ENCODE data around the gene APOL1.
"Not testable (repeated sequence)": the region's sequence is repeated elsewhere in the genome, so short reads cannot be mapped to it uniquely, and the experiment has no call there.

The APOL1 gene

DNA sequence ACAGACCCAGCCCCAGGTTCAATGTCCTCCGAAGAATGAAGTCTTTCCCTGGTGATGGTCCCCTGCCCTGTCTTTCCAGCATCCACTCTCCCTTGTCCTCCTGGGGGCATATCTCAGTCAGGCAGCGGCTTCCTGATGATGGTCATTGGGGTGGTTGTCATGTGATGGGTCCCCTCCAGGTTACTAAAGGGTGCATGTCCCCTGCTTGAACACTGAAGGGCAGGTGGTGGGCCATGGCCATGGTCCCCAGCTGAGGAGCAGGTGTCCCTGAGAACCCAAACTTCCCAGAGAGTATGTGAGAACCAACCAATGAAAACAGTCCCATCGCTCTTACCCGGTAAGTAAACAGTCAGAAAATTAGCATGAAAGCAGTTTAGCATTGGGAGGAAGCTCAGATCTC lies 14.1 kb downstream of the APOL1 start:
- no peak for DNase-seq (ENCODE audit: low spot score)

DNA sequence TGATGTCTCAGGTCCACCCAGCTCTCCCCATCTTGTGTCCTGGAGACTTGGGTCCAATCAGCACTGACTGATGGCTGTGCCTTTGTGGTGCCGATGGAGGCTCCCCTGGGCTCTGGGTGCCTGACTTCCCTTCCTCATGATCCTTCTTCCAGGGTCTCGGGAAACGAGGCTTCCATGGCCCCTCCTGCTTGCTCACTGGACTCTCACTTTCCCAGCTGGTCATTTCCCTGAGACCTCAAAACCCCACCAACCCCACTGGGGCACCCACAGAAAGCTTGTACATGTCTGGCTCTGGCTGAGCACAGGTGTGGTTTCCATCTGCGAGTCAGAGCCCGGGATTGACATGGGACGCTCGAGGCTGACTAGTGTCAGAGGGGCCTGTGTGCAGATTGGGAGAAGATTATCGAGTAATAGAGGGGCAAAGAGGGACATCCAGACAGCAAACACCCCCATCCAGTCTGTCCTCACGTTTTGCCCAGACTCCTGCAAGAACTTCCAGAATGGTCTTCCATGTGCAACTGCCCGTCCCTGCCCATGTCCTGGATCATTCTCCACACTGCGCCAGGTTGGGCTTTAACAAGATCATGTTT lies 15.1 kb downstream of the APOL1 start:
- no peak for DNase-seq (ENCODE audit: low spot score)

DNA sequence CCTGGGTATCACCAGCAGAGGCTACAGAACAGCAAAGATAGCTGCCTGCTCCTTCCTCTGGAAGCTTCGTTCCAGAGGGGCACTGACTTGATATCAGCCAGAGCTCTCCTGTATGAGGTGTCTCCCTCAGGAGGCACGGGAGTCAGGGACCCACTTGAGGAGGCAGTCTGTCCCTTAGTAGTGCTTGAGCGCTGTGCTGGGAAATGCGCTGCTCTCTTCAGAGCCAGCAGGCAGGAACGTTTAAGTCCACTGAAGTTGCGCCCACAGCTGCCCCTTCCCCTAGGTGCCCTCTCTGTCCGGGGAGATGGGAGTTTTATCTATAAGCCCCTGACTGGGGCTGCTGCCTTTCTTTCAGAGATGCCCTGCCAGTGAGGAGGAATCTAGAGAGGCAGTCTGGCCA lies 18.3 kb downstream of the APOL1 start:
- DNase-seq (ENCODE audit: low spot score): not testable (repeated sequence)

DNA sequence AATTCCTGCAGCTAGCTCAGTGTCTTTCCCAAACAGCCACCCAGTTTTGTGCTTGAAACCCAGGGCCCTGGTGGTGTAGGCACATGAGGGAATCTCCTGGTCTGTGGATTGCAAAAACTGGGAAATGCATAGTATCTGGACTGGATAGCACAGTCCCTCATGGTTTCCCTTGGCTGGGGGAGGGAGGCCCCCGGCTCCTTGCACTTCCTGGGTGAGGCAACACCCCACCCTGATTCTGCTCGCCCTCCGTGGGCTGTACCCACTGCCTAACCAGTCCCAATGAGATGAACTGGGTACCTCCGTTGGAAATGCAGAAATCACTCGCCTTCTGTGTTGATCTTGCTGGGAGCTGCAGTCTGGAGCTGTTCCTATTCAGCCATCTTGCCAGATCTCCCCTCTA lies 19.0 kb downstream of the APOL1 start:
- DNase-seq (ENCODE audit: low spot score): not testable (repeated sequence)

DNA sequence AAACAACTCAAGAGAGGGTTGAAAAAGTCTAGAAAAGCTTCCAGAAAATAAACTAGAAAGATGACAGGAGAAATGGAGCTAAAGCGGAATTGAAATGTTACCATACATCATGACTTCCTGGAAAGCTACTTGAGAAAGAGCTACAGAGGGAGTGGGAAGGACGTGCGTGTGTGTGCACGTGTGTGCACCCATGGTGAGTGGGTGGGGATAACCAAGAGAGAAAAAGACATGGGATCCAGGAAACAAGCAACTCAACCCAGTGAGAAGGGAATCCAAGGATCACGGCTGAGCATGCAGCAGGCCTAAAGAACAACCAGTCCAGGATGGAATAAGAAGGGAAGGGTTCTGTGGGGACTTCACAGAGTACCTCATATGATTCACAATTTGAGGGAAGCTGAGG lies 21.6 kb downstream of the APOL1 start:
- no peak for DNase-seq (ENCODE audit: low spot score)

DNA sequence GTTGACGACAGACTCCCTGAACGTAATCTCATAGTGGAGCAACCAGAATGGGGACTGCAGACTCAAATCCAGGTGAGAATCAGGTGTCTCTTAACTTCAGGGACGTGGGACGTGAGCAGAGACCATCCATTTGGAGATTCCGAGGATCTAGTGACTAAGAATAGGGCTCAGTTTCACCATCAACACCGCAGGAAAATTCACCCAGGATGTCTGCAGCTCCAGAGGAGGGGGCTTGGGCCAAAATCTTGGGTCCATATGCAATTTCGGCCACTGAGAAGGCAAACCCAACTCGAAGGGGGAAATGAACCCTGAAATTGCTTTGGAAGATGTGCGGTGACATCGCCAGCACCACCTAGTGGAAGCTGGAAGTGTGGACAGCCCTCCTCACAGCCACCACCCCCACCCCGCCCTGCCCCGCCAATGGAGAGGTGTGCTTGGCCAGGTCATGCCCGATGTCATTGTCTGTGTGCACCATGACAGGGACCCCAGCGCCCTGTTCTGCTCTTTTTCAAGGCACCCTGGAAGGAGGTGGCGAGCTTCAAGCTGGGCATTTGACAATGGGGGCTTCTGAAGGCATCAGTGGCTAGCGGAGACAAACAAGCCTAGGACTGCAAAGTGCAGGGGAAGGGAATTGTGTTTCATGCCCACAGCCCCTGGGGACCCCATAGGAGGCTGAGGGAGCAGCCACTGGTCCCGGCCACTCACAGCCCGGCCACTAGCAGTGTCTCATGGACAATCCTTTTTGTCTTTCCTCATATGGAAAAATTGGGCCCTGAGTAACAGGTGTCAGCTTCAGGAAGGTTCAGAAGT lies 24.8 kb downstream of the APOL1 start:
- peak; percentile 50 for DNase-seq (ENCODE audit: low spot score)

DNA sequence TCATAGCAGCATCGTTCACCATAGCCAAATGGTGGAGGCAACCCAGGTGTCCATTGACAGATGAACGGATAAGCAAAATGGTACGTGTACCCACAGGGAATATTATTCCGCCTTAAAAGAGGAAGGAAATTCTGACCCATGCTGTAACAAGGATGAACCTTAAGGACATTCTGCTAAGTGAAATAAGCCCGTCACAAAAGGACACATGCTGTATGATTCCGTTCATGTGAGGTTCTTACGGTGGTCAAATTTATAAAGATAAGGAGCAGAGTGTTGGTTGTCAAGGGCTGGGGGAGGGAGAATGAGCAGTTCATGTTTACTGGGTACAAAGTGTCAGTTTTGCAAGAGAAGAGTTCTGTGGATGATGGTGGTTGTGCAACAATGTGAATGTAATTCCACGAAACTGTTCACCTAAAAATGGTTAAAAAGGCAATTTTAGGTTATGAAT lies 26.3 kb downstream of the APOL1 start:
- no peak for DNase-seq (ENCODE audit: low spot score)

DNA sequence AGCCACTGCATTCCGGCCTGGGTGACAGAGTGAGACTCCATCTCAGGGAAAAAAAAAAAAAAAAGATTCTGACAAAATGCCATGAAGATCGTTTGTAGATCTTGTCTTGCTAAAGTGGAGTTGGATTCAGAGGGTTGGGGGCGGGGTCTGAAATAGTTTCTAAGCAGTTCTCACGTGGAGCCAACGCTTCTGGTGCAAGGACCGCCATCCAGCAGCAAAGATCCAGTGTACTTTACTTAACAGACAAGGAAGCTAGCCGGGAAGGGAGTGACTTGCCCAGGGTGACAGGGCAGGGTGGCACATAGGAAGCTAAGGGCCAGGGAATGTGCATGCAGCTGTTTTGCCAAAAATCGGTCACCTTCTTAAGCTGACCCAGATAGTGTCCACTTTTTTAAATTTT lies 27.4 kb downstream of the APOL1 start:
- no peak for DNase-seq (ENCODE audit: low spot score)

DNA sequence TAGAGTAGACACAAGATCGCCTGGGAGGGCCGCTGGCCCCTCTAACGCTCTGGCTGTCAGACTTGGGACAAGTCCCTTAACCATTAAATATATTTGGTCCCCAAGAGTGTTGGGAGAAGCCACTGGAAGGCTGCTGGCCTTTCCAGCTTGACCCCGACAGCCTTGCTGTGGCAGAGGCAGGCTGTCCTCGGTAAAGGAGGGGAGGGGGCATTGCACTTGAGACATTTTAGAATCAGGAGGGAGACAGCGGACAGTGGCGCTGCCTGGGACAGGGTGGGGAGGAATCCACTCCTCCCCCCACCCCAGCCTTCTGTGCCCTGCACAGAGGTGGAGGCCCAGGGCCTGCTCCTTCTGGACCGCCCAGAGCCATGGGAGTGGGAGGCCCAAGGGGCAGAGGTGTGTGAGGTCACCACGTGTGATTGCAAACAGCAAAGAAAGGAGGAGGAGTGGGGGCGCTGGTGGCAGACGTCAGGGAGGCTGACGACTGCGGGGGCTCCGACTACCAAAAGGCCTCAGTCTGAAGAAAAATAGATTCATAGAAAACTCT lies 28.9 kb downstream of the APOL1 start:
- DNase-seq (ENCODE audit: low spot score): no peak

DNA sequence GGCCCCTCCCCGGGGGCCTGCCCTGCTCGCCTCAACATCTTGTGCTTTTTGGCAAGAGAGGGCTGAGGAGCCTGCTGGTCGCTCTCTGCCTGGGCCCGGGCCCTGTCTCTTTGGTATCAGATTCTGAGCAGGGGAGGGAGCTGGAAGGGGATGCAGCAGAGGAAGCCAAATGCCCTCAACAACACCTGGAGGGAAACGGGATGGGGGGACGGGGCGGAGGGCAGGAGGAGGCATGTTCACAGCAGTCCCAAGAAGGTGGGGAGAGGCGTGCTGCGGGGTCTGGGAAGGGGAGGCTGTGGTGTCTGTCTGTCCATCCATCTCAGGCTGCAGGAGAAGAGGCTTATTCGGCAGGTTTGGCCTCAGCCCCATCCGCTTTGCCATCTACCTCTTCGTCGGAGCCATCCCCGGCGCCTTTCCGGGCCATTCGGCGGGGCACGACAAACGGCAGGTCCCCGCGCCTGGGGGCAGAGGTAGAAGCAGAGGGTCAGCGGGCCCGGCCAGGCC lies 29.4 kb downstream of the APOL1 start:
- DNase-seq (ENCODE audit: low spot score): no peak

DNA sequence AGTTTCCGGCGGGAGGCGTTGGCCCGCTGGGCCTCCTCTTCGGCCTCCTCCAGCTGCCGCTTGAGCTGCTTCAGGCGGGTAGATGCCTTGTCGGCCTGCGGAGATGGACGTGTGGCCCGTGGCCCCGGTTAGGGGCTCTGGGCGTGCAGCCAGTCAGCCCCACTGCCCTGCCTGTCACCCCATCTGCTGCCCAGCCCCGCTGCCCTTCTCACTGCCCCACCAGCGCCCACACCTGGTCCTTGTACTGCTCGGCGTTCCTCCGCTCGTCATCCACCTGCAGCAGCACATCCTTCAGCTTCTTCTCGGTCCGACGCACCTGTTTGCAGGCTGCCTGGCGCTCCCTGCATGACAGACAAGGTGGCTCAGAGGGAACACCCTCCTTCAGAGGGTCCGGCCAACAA lies 31.2 kb downstream of the APOL1 start:
- no peak for DNase-seq (ENCODE audit: low spot score)

DNA sequence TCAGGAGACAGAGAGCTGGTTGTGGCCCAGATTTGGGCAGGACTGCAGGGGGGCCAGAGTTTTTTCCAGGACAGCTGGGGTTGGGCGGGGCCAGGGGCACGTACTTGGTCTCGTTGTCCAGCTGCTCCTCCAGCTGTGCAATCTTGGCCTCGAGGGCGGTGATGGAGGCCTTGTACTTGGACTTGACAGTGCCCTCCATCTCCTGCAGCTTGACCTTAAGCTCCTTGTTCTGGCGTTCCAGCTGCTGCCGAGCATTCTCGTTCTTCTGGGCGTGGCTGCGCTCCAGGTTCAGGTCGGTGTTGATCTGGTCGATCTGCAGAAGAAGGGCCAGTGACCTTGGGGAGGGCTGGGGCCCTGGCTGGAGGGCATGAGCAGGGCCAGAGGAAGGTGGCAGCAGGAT lies 32.1 kb downstream of the APOL1 start:
- DNase-seq (ENCODE audit: low spot score): no peak

DNA sequence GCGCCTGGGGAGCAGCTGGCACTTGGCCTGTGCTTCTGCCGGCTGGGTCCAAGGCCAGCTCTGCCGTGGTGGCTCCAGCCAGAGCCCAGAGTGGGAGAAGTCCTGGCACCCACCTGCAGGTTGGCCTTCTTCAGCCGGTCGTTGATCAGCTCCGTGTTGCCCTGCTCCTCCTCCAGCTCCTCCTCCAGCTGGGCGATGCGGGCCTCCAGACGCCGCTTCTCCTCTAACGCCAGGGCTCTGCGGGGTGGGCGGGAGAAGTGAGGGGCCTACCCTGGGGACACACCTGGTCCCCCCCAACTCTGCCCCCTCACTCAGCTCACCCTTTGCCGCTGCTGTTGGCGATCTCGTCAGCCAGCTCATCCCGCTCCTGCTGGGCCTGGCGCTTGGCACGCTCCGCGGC lies 32.6 kb downstream of the APOL1 start:
- DNase-seq (ENCODE audit: low spot score): no peak

DNA sequence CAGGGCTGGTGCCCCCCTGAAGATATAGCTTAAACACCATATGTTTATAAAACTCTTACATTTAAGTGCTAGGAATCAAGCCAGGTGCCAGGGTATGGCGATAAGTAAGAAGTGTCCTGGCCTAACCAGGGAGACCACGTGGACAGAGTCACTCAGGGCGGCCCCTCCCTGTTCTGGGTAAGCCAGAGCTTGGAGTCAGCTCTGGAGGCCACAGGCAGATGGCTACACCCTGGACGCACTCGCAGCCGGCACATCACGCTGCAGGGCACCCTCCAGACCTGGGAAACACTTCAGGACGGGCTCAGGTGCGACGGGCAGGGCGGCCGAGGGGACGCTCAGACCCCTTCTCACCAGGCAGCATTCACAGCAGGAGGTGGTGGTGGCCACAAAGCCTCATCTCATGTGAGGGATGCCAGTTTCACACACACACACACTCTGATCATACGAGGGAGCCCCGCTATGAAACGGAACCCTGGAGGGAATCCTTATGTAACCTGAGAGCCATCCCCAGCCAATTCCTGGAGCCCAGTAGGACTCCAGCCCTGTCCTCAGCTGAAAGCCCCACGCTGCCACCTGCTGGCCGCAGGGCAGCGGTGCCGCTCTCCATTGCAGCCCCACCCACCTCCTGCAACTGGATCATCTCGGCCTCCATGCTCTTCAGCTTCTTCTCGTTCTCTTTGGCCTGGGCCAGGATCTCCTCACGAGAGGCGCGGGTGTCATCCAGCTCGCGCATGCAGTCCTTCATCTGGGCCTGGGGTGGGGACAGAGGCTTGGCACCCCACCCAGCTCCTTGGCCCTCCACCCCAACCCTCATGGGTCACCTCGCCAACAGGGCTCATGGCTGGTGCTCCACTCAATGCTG lies 33.4 kb downstream of the APOL1 start:
- DNase-seq (ENCODE audit: low spot score): peak; percentile 86

DNA sequence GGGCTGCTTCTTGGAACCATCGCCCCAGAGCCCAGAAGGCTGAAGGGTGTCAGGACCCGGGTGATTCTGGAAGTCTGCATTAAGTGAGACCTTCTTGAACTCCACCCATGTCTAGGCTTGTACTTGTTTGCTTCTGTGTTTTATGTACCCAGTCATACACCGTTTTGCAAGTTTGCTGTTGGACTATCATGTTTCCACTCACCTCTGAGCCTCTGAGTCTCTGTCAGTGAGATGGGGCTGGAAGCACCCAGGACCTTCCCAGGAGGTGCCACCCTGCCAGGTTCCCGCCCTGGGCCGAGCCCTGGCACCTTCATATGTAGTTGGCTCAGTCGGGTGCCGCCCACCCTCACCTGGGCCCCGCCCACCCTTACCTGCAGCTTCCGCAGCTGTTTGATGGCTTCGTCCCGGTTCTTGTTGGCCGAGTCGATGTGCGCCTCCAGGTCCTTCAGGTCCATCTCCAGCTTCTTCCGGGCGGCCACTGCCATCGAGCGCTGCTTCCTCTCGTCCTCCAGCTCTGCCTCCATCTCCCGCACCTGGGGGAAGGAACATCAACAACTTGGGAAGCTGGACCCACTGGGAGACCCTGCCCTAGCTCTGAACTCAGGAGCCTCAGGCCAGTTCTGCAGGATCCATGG lies 35.1 kb downstream of the APOL1 start:
- DNase-seq (ENCODE audit: low spot score): no peak

DNA sequence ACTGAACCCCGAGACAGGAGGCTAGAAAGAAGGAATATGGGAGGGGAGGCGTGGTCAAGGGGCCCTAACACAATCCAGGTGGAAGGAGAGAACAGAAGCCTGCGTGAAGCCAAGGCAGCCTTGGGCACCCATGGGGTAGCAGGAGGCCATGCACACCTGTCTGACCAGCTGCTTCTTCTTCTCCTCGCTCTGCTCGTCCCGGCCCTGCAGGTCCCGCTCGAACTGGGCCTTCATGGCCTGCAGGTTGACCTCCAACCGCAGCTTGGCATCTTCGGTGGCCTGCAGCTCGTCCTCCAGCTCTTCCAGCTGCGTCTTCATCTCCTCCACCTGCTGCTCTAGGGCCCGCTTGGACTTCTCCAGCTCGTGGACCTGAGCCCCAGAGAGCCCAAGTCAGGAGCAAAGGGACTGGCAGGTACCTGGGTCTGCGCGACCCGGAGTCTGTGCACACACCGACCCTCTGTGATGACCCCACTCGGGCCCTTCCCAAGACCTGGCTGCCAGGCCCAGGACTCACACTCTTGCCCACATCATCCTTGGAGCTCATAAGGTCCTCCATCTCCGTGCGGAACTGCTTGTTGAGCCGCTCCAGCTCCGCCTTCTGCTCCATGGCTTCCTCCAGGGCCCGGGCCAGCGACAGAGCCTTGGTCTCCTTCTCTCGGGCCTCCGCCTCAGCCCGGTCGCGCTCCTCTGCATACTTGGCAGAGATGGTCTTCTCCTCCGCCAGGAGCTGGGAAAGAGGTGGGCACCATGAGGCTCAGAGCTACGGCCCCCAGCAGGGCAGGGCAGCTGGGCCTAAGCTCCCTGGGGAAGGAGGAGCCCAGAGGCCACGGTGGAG lies 35.9 kb downstream of the APOL1 start:
- DNase-seq (ENCODE audit: low spot score): no peak

DNA sequence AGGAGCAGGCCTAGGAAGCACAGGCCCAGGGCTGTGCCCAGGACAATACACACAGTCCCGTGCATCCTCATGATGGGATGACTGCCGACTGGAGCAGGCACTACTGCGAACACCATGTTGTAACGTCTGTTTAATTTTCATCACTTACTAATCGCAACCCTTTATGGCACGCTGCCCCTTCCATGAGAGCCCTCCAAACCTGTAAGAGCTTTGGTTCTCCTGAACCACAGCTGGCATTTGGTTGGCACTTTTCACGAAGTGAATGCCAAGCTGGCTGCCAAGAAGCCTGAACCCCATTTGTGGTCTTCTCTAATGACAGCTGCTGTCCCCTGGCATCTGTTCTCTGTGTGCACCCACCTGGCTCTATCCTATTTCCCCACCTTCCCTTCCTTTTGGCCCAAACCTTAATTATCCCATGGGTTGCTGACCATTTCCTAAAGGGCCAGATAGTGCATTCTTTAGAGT lies 36.5 kb downstream of the APOL1 start:
- DNase-seq (ENCODE audit: low spot score): no peak

DNA sequence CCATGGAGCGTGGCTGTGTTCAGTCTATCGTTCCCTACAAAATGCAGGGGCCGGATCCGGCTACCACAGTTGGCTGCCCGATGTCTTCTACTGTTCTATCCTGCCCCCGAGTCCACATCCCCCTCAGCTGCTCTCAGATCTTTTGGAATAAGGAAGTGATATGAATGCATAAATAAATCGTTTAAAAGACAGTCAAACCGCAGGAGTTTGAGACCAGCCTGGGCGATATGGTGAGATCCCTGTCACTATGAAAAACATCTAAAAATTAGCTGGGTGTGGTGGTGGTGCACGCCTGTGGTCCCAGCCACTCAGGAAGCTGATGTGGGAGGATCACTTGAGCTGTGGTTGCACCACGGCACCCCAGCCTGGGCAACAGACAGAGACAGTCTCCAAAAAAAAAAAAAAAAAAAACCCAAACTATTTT lies 37.0 kb downstream of the APOL1 start:
- not testable (repeated sequence) for DNase-seq (ENCODE audit: low spot score)

DNA sequence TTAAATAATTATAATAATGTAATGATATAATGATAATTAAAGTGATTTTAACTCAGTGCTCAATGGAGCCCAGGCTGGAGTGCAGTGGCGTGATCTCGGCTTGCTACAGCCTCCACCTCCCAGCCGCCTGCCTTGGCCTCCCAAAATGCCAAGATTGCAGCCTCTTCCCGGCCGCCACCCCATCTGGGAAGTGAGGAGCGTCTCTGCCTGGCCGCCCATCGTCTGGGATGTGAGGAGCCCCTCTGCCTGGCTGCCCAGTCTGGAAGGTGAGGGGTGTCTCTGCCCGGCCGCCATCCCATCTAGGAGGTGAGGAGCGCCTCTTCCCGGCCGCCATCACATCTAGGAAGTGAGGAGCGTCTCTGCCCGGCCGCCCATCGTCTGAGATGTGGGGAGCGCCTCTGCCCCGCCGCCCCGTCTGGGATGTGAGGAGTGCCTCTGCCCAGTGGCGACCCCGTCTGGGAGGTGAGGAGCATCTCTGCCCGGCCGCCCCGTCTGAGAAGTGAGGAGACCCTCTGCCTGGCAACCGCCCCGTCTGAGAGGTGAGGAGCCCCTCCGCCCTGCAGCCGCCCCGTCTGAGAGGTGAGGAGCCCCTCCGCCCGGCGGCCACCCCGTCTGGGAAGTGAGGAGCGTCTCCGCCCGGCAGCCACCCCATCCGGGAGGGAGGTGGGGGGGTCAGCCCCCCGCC lies 37.6 kb downstream of the APOL1 start:
- not testable (repeated sequence) for DNase-seq (ENCODE audit: low spot score)

All from COLO829 (cell line).